Fibroblast of lung (primary cell): Measurements from ENCODE around the gene SLC66A2. TPM values are rescaled to one million over a fixed set of nuclear protein-coding genes. Genes with fewer than 3 reads are reported as not detected.
"Not testable (repeated sequence)": the region's sequence is repeated elsewhere in the genome, so short reads cannot be mapped to it uniquely, and the experiment has no call there.

Experiments
- DNase-seq, 2 donors: peaks; one replicate each; pipeline versions ENCODE4 v3.0.0 to v3.0.0-alpha.2; 2010; ENCODE audit warnings: low read depth in 2 of 2
- H2AFZ ChIP-seq: 2 replicates; pipeline ENCODE4 v1.5.1; 2012; ENCODE audit warnings: low read length, control low read depth, inconsistent platforms
- H3K27ac ChIP-seq: 2 replicates; pipeline ENCODE4 v1.5.1; 2011; ENCODE audit warnings: low read length, control low read depth; ENCODE audit not compliant: insufficient read depth
- H3K27me3 ChIP-seq: 2 replicates; pipeline ENCODE4 v1.5.1; 2011; ENCODE audit warnings: mild to moderate bottlenecking, low read length; ENCODE audit not compliant: control insufficient read depth, insufficient read depth
- H3K36me3 ChIP-seq: 2 replicates; pipeline ENCODE4 v1.5.1; 2011; ENCODE audit warnings: low read length; ENCODE audit not compliant: control insufficient read depth, insufficient read depth
- H3K4me1 ChIP-seq: 2 replicates; pipeline ENCODE4 v1.5.1; 2011; ENCODE audit warnings: low read length; ENCODE audit not compliant: control insufficient read depth, insufficient read depth; ENCODE audit errors: extremely low read depth
- H3K4me2 ChIP-seq: 2 replicates; pipeline ENCODE4 v1.5.1; 2011; ENCODE audit warnings: low read length, control low read depth; ENCODE audit not compliant: insufficient read depth; ENCODE audit errors: extremely low read depth
- H3K4me3 ChIP-seq, 4 experiments: fragments of 200-600 bp in 1 of 4; sonication (generic) in 1 of 4; replicated peaks in 1 of 4; 2 replicates each; pipeline ENCODE4 v1.5.1; 2011 to 2016; ENCODE audit warnings: low read length in 4 of 4, low read depth in 3 of 4, mild to moderate bottlenecking in 3 of 4, control low read depth in 2 of 4, inconsistent platforms in 1 of 4, mixed read lengths in 1 of 4; ENCODE audit not compliant: insufficient read depth in 1 of 4; ENCODE audit errors: control extremely low read depth in 1 of 4
- H3K79me2 ChIP-seq: 2 replicates; pipeline ENCODE4 v1.5.1; 2012; ENCODE audit warnings: mild to moderate bottlenecking, low read length, inconsistent platforms; ENCODE audit not compliant: control insufficient read depth, insufficient read depth
- H3K9ac ChIP-seq: 2 replicates; pipeline ENCODE4 v1.5.1; 2011; ENCODE audit warnings: mild to moderate bottlenecking, low read length, control low read depth; ENCODE audit not compliant: insufficient read depth
- H3K9me3 ChIP-seq: 2 replicates; pipeline ENCODE4 v1.5.1; 2012; ENCODE audit warnings: low read depth, low read length; ENCODE audit not compliant: control insufficient read depth, insufficient read depth
- H4K20me1 ChIP-seq: 2 replicates; pipeline ENCODE4 v1.5.1; 2011; ENCODE audit warnings: low read length; ENCODE audit not compliant: control insufficient read depth, insufficient read depth; ENCODE audit errors: extremely low read depth
- CTCF ChIP-seq, 2 donors: IDR thresholded peaks in 1 of 2; conservative IDR thresholded peaks in 1 of 2; 1 replicate in 1 of 2; 2 replicates in 1 of 2; pipeline ENCODE4 v1.5.1; 2011 to 2012; ENCODE audit warnings: low read length in 2 of 2, control low read depth in 1 of 2, inconsistent platforms in 1 of 2, low read depth in 1 of 2, mild to moderate bottlenecking in 1 of 2
- EZH2 ChIP-seq: IDR thresholded peaks from 2 replicates; pipeline ENCODE4 v1.5.1; 2012; ENCODE audit warnings: low read length, control low read depth, mild to moderate bottlenecking; ENCODE audit errors: missing control alignments
- polyA plus RNA-seq, 2 donors: library from polyadenylated mRNA; depleted of rRNA in 1 of 2; stranded (reverse) in 1 of 2; unstranded in 1 of 2; fragments of >200 nt; gene quantifications; 2 replicates each; pipeline ENCODE4 v1.2.1, GENCODE V29; 2011 to 2012; ENCODE audit warnings: missing spikeins in 1 of 2
- total RNA-seq: library from RNA; depleted of rRNA; stranded (reverse); fragments of >200 nt; gene quantifications from 2 replicates; pipeline ENCODE4 v1.2.1, GENCODE V29; 2014

SLC66A2 gene
- total and polyA plus RNA-seq, 2 donors (not counting 1 experiment from before 2014, with no cell fraction given), result 13.2 to 46.1 TPM

- H3K27ac ChIP-seq, DNase-seq, H3K4me3 ChIP-seq, H4K20me1 ChIP-seq, H3K4me1 ChIP-seq, H2AFZ ChIP-seq, H3K36me3 ChIP-seq, H3K27me3 ChIP-seq, H3K79me2 ChIP-seq, H3K9me3 ChIP-seq, H3K9ac ChIP-seq, H3K4me2 ChIP-seq: not testable (repeated sequence)
These were observed 86.5 kb downstream of the SLC66A2 start for GRCh38 chr18:79864955-79865354.

GRCh38 chr18:79864006-79864725 is 87.3 kb downstream of the SLC66A2 start:
- no peaks in the 10 kb centered on the region for H3K9me3 ChIP-seq
- DNase-seq, result no peak
- H3K27ac ChIP-seq, result no peak overlapping the region
- H3K36me3 ChIP-seq, result no peaks in the 10 kb centered on the region
- TF ChIP-seq CTCF (conservative IDR thresholded peaks at IDR 0.05 in 1 of 2, IDR thresholded peaks at IDR 0.05 in 1 of 2; ENCODE audit: low read depth in 1 of 2, low read length in 2 of 2), result no peak
- no peak overlapping the region for H3K4me3 ChIP-seq
- no peaks in the 10 kb centered on the region for H3K27me3 ChIP-seq
- H3K4me2 ChIP-seq, result no peak overlapping the region
- H4K20me1 ChIP-seq, result no peaks in the 10 kb centered on the region
- H3K4me1 ChIP-seq, result no peaks in the 10 kb centered on the region
- no peaks in the 10 kb centered on the region for H3K79me2 ChIP-seq
- H3K9ac ChIP-seq, result no peak overlapping the region
- no peak overlapping the region for H2AFZ ChIP-seq

DNA sequence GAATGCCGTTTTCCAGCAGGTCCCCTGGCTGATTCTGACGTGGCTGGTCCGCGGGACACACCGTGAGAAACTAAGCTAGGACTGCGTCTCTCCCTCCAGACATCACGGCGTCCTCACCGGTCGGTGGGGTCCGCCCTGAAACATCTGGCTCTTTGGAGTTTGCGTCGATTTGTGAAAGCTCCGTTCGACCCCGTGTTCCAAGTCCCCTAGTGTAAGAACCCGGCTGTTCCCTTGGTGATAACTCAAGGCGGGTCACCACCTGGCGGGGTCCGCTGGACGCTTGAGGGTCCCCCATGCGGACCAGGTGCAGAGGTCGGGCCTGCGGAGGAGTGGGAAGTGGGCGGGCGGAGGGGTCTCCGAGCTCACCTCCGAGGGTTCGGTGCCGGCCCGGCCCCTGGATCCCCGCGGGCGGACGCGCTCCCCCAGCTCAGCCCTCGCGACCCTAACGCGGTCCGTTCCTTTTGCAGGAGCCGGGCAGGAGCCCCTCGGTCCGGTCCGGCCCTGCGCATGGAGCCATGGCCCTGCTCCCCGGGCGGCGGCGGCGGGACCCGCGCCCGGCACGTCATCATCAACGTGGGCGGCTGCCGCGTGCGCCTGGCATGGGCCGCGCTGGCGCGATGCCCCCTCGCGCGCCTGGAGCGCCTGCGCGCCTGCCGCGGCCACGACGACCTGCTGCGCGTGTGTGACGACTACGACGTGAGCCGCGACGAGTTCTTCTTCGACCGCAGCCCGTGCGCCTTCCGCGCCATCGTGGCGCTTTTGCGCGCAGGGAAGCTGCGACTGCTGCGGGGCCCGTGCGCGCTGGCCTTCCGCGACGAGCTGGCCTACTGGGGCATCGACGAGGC is 88.1 kb downstream of the SLC66A2 start:
- Histone ChIP-seq H4K20me1 (no peaks in the 10 kb centered on the region), H3K27me3 (no peaks in the 10 kb centered on the region), H3K4me3 (no peak overlapping the region), H3K9me3 (no peaks in the 10 kb centered on the region), H2AFZ (no peak overlapping the region), H3K9ac (no peak overlapping the region), H3K4me2 (no peak overlapping the region), H3K79me2 (no peaks in the 10 kb centered on the region), H3K27ac (no peak overlapping the region), H3K36me3 (no peaks in the 10 kb centered on the region), H3K4me1 (no peaks in the 10 kb centered on the region)
- DNase-seq, result no peak
- no peak for TF ChIP-seq CTCF (conservative IDR thresholded peaks at IDR 0.05 in 1 of 2, IDR thresholded peaks at IDR 0.05 in 1 of 2; ENCODE audit: low read depth in 1 of 2, low read length in 2 of 2)
- TF ChIP-seq EZH2, result no peak
